CD4-positive, alpha-beta T cell (primary cell): Measurements from ENCODE around the gene SIX1. TPM values are rescaled to one million over a fixed set of nuclear protein-coding genes. Genes with fewer than 3 reads are reported as not detected.

ENCODE experiments used
- ATAC-seq: fragments of 200-7000 bp; cut with Tn5 transposase; one replicate; pipeline ENCODE4 v1.10.0; 2022; ENCODE audit warnings: mild to moderate bottlenecking; ENCODE audit not compliant: poor library complexity
- CTCF ChIA-PET: fragments of 350-600 bp; sonication (Branson Sonifier 250); formaldehyde crosslinking; loops from one replicate; lab custom pipeline; 2021; ENCODE audit warnings: antibody characterized with exemption, inconsistent platforms; lab: Charles Lee
- POLR2A ChIA-PET: fragments of 350-600 bp; sonication (Branson Sonifier 250); formaldehyde crosslinking; loops from one replicate; lab custom pipeline; 2021; ENCODE audit warnings: antibody characterized with exemption, inconsistent platforms; lab: Charles Lee
- DNase-seq, 14 experiments: peaks; one replicate each; pipeline ENCODE4 v3.0.0-alpha.2; 2013 to 2020; ENCODE audit warnings: mixed read lengths in 2 of 14
- H3K27ac ChIP-seq, 2 donors: one replicate each; pipeline versions ENCODE4 v1.5.1 to v1.7.0; 2013; ENCODE audit warnings: low read length in 2 of 2, low read depth in 1 of 2, mild to moderate bottlenecking in 1 of 2
- H3K27me3 ChIP-seq, 2 experiments: 1 replicate in 1 of 2; 2 replicates in 1 of 2; pipeline versions ENCODE4 v1.6.1 to v1.7.0; 2013; ENCODE audit warnings: low read length in 2 of 2, control low read depth in 1 of 2, mild to moderate bottlenecking in 1 of 2, moderate library complexity in 1 of 2; ENCODE audit not compliant: insufficient read depth in 2 of 2, control insufficient read depth in 1 of 2
- H3K36me3 ChIP-seq: one replicate; pipeline ENCODE4 v1.6.1; 2013; ENCODE audit warnings: low read length, control low read depth; ENCODE audit not compliant: insufficient read depth
- H3K4me1 ChIP-seq: one replicate; pipeline ENCODE4 v1.6.1; 2013; ENCODE audit warnings: low read length, control low read depth; ENCODE audit not compliant: insufficient read depth
- H3K4me3 ChIP-seq: one replicate; pipeline ENCODE4 v1.5.1; 2013; ENCODE audit warnings: mild to moderate bottlenecking, low read length, moderate library complexity
- H3K9me3 ChIP-seq, 2 experiments: 1 replicate in 1 of 2; 2 replicates in 1 of 2; pipeline versions ENCODE4 v1.6.1 to v1.7.0; 2013; ENCODE audit warnings: low read length in 2 of 2, mild to moderate bottlenecking in 2 of 2, control low read depth in 1 of 2, moderate library complexity in 1 of 2; ENCODE audit not compliant: control insufficient read depth in 1 of 2, insufficient read depth in 1 of 2
- H3K27ac Mint-ChIP-seq: one replicate; pipeline ENCODE4 v1.8.0; 2020; ENCODE audit warnings: mixed read lengths
- H3K27me3 Mint-ChIP-seq: one replicate; pipeline ENCODE4 v1.8.0; 2021; ENCODE audit warnings: mixed read lengths
- H3K36me3 Mint-ChIP-seq: one replicate; pipeline ENCODE4 v1.8.0; 2021; ENCODE audit warnings: low read depth, mixed read lengths
- H3K4me1 Mint-ChIP-seq: one replicate; pipeline ENCODE4 v1.8.0; 2021; ENCODE audit warnings: low read depth, mixed read lengths
- H3K4me3 Mint-ChIP-seq: one replicate; pipeline ENCODE4 v1.8.0; 2020; ENCODE audit warnings: mild to moderate bottlenecking, mixed read lengths
- H3K9me3 Mint-ChIP-seq: one replicate; pipeline ENCODE4 v1.8.0; 2020; ENCODE audit warnings: mixed read lengths
- intact Hi-C, 2 experiments: fragments of 100-400 bp; cut with DNase I in 1 of 2; cut with micrococcal nuclease in 1 of 2; formaldehyde crosslinking; loops; one replicate each; pipeline versions ENCODE4 v1.15.1 to v1.9.0; 2023 to 2025; cut with DNase I, micrococcal nuclease
- total RNA-seq, 174 experiments: library from RNA in 2 of 174; stranded (reverse) in 2 of 174; gene quantifications; one replicate each; pipeline ENCODE4 v1.2.3 and lab custom pipeline; 2021 to 2026
- TF ChIP-seq, protein P1 (sequence below): fragments of 200-600 bp; IDR thresholded peaks from one replicate; pipeline ENCODE4 v1.8.0; 2022; ENCODE audit warnings: antibody characterized with exemption, mild to moderate bottlenecking

Gene SIX1
- total RNA-seq, 2 experiments from 2014 or later: not detected

- intact Hi-C loops: no loop called here
- Histone ChIP-seq H3K27ac (no peak overlapping the region), H3K36me3 (no peaks in the 10 kb centered on the region), H3K27me3 (peaks cover 0 to 17% of the 10 kb centered on the region in 2 experiments), H3K4me3 (no peak overlapping the region), H3K9me3 (no peaks in the 10 kb centered on the region), H3K4me1 (no peaks in the 10 kb centered on the region)
- TF ChIP-seq, protein P1, sequence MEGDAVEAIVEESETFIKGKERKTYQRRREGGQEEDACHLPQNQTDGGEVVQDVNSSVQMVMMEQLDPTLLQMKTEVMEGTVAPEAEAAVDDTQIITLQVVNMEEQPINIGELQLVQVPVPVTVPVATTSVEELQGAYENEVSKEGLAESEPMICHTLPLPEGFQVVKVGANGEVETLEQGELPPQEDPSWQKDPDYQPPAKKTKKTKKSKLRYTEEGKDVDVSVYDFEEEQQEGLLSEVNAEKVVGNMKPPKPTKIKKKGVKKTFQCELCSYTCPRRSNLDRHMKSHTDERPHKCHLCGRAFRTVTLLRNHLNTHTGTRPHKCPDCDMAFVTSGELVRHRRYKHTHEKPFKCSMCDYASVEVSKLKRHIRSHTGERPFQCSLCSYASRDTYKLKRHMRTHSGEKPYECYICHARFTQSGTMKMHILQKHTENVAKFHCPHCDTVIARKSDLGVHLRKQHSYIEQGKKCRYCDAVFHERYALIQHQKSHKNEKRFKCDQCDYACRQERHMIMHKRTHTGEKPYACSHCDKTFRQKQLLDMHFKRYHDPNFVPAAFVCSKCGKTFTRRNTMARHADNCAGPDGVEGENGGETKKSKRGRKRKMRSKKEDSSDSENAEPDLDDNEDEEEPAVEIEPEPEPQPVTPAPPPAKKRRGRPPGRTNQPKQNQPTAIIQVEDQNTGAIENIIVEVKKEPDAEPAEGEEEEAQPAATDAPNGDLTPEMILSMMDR: no peak
- ChIA-PET POLR2A (no interaction called here), CTCF (no interaction called here)
- ATAC-seq: no peak
- no peak for DNase-seq
- H3K36me3 Mint-ChIP-seq: no peaks in the 10 kb centered on the region
- no peaks in the 10 kb centered on the region for H3K4me1 Mint-ChIP-seq
- no peak overlapping the region for H3K27ac Mint-ChIP-seq
- H3K4me3 Mint-ChIP-seq: no peak overlapping the region
- no peaks in the 10 kb centered on the region for H3K9me3 Mint-ChIP-seq
- H3K27me3 Mint-ChIP-seq: peaks cover 23% of the 10 kb centered on the region
Observed at GRCh38 chr14:60616461-60616959, 32.8 kb downstream of the SIX1 start.

- CTCF ChIA-PET: no interaction called here
- H3K27ac Mint-ChIP-seq: no peak overlapping the region
- Histone ChIP-seq H3K27ac (no peak overlapping the region), H3K27me3 (no peaks in the 10 kb centered on the region), H3K36me3 (no peaks in the 10 kb centered on the region), H3K9me3 (peaks cover 0 to 5% of the 10 kb centered on the region in 2 experiments), H3K4me1 (no peaks in the 10 kb centered on the region), H3K4me3 (no peak overlapping the region)
- DNase-seq (no peak), ATAC-seq (no peak)
- H3K27me3 Mint-ChIP-seq: peaks cover 40% of the 10 kb centered on the region
- no peak overlapping the region for H3K4me3 Mint-ChIP-seq
- H3K4me1 Mint-ChIP-seq: no peaks in the 10 kb centered on the region
- H3K36me3 Mint-ChIP-seq: no peaks in the 10 kb centered on the region
- intact Hi-C loops: no loop called here
- no peaks in the 10 kb centered on the region for H3K9me3 Mint-ChIP-seq
- TF ChIP-seq, protein P1: no peak
- POLR2A ChIA-PET: no interaction called here
Observed at GRCh38 chr14:60602291-60602690, 47.0 kb downstream of the SIX1 start.

DNA sequence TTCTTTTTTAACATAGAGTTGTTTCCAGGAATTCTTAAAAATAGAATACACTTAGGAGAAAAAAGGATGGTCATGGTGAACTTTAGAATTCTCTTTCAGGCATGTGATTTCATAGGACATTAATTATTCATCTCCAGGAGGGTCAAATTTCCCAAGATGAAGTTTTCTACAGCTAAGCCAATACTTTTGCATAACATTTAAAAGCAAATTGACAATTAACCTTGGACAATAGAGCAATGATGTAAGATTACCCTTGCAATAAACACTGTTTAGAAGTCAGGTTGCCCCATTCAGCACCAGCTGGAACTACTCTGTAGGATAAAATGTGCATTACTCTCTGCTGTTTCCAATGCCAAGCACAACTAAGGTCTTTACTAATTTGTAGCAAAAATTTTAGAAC lies 49.5 kb downstream of the SIX1 start:
- Mint-ChIP-seq H3K27me3 (peaks cover 43% of the 10 kb centered on the region), H3K27ac (no peak overlapping the region), H3K4me1 (no peaks in the 10 kb centered on the region), H3K4me3 (no peak overlapping the region), H3K9me3 (no peaks in the 10 kb centered on the region), H3K36me3 (no peaks in the 10 kb centered on the region)
- Histone ChIP-seq H3K4me1 (no peaks in the 10 kb centered on the region), H3K9me3 (no peaks in the 10 kb centered on the region), H3K27ac (no peak overlapping the region), H3K27me3 (no peaks in the 10 kb centered on the region), H3K4me3 (no peak overlapping the region), H3K36me3 (no peaks in the 10 kb centered on the region)
- DNase-seq: no peak
- TF ChIP-seq, protein P1: no peak
- CTCF ChIA-PET: no interaction called here
- POLR2A ChIA-PET: no interaction called here
- ATAC-seq: no peak
- intact Hi-C loops: no loop called here
